Lower leg skin (tissue), 4 donors: ENCODE measurements around the gene HOXB7. TPM values are rescaled to one million over a fixed set of nuclear protein-coding genes. Genes with fewer than 3 reads are reported as not detected.

Source experiments
- DNase-seq, 2 donors: peaks; one replicate each; pipeline ENCODE4 v3.0.0-alpha.2; 2019; ENCODE audit warnings: low spot score in 2 of 2
- H3K4me3 ChIP-seq: fragments of 200-600 bp; sonication (generic); 2 replicates; pipeline ENCODE4 v1.5.1; 2017; ENCODE audit warnings: mild to moderate bottlenecking, low read depth; ENCODE audit not compliant: poor library complexity, severe bottlenecking
- POLR2A ChIP-seq, 2 donors: fragments of 450-650 bp; IDR thresholded peaks; one replicate each; pipeline ENCODE4 v1.6.1; 2016 to 2017; ENCODE audit warnings: antibody characterized with exemption in 2 of 2, mild to moderate bottlenecking in 1 of 2, moderate library complexity in 1 of 2
- WGBS, 2 donors: methylation state at CpG; one replicate each; pipeline ENCODE4 v1.1.5; 2018; 5-methylcytosine and 5-hydroxymethylcytosine counted together
- intact Hi-C: fragments of 100-400 bp; cut with DNase I; formaldehyde crosslinking; loops from one replicate; pipeline ENCODE4 v1.15.0; 2023; ENCODE audit warnings: low total_unique reads
- total RNA-seq, 4 donors: library from RNA; depleted of rRNA; stranded (reverse); fragments of >200 nt; gene quantifications; one replicate each; pipeline ENCODE4 v1.1.0, GENCODE V29; 2016
- TF ChIP-seq, protein P1 (sequence below), 3 donors: fragments of 450-650 bp; IDR thresholded peaks; one replicate each; pipeline ENCODE4 v1.5.1; 2016; ENCODE audit warnings: antibody characterized with exemption in 3 of 3, mild to moderate bottlenecking in 3 of 3, moderate library complexity in 2 of 3

HOXB7 gene
- total RNA-seq, 4 donors from 2014 or later, result 1.3 to 11.5 (median 5.3) TPM

DNA sequence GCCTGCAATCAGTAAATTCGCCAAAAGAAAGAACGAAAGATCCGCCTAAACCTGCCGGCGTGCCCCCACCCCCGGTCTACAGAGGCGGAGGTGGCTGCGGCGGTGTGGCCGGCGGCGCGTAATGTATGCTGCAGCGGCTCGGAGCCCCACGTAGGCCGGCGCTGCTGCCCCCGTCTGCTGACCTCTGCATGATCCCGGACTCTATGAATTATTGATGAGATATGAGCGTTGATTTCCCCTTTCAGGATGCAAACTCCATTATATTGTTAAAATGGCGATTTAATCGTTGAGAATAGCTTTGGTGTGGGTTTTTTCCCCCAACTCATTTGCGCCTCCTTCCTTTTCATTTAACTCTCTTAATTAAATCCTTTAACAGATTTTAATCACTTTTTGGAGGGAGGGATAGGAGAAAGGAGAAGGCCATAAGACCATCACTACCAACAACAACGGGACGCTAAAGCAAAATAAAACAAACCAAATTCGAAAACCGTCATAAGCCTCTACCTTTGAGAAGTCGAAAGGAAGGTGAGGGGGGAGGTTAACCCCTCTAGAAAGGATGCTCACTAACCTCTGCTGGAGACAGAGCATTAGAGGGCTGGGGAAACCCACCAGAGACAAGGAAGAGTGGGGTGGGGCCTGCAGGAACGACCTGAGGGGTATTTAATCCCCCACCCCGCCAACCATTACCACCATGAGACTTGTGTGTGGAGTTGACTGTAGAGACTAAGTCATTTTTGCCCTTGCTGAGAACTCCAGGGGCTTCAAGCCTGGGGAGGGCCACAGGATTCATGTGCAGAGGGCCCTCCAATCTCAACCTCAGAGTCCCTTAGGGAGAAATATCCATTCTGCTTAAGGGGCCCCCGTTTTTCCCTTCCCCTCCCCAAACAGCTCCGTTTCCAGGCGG lies 24.2 kb downstream of the HOXB7 start:
- 39 to 47% methylated on average over 34 of the region's 34 CpGs for WGBS, 2 donors
- intact Hi-C loops, result no loop called here
- no peak for DNase-seq
- H3K4me3 ChIP-seq, result no peak overlapping the region
- TF ChIP-seq, protein P1, sequence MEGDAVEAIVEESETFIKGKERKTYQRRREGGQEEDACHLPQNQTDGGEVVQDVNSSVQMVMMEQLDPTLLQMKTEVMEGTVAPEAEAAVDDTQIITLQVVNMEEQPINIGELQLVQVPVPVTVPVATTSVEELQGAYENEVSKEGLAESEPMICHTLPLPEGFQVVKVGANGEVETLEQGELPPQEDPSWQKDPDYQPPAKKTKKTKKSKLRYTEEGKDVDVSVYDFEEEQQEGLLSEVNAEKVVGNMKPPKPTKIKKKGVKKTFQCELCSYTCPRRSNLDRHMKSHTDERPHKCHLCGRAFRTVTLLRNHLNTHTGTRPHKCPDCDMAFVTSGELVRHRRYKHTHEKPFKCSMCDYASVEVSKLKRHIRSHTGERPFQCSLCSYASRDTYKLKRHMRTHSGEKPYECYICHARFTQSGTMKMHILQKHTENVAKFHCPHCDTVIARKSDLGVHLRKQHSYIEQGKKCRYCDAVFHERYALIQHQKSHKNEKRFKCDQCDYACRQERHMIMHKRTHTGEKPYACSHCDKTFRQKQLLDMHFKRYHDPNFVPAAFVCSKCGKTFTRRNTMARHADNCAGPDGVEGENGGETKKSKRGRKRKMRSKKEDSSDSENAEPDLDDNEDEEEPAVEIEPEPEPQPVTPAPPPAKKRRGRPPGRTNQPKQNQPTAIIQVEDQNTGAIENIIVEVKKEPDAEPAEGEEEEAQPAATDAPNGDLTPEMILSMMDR (IDR thresholded peaks at IDR 0.05), result no peak
- no peak for TF ChIP-seq POLR2A (IDR thresholded peaks at IDR 0.05)

DNA sequence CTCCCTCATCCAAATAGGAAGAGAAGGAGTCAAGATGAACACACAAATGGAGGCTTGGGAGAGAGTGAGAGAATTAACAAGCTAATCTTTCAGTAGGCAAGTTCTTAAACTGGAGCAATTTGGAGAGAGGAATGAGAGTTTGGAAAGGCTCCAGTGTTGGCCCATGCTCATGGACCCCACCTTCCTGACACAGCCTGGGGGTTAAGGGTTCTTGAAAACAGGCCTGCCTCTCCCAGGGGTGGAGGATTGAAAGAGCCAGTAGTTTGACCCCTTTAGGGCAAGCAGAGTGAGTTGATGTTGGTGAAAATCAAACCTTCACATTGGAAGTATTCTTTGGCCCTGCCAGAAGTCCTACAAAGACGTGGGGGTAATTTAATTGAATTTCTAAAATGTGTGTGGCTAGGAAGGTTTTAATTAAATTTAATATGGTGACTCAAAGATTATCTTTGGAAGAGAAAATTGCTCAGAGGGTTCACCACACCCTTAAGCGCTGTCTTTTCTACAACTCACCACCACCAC lies 26.5 kb downstream of the HOXB7 start:
- no peak for DNase-seq
- no peak overlapping the region for H3K4me3 ChIP-seq
- intact Hi-C loops, result no loop called here
- no peak for TF ChIP-seq POLR2A (IDR thresholded peaks at IDR 0.05)
- TF ChIP-seq, protein P1 (IDR thresholded peaks at IDR 0.05), result no peak
- WGBS, 2 donors, result 28 to 29% methylated on average over 2 of the region's 2 CpGs

DNA sequence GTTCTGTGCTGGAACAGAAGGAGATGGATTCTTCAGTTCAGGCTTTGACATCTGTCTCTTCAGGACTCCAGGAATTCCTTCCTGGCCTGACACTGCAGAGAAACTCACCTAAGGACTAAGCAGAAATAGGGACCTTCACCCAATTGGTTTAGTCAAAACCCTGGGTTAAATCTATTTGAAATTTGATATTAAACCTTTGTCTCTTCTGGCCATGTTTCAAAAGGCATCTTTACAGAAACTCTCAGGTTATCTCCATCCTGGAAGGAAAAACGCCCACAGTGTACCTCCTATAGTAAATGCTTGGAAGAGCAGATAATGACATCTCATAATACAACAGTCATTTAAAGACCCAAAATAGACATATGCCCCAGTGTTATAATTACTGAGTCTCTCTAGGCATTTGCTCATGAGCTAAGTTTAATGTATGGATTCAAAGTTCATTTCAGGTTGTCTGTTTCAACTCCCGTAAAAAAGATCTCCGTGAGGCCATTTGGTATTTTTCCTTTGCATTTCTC lies 27.1 kb downstream of the HOXB7 start:
- intact Hi-C loops, result no loop called here
- no peak for DNase-seq
- TF ChIP-seq, protein P1 (IDR thresholded peaks at IDR 0.05), result no peak
- no peak for TF ChIP-seq POLR2A (IDR thresholded peaks at IDR 0.05)
- no peak overlapping the region for H3K4me3 ChIP-seq
- 62 to 69% methylated on average over 3 of the region's 3 CpGs for WGBS, 2 donors

DNA sequence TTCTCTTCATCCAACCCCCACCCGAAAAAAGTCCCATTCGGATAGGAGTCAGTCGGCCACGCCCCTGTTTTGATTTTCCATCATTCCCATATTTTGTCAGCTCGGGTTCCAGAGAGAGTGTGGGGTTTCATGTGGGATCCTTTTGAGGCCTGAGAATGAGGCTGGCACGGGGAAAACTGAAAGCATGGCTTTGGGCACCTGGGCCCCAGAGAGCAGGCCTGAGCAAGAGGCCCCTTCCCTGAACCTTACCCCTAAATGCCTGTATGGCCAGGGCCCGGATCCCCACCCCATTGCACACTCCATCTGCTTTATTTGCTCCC lies 28.1 kb downstream of the HOXB7 start:
- 51 to 66% methylated on average over 7 of the region's 7 CpGs for WGBS, 2 donors
- no peak overlapping the region for H3K4me3 ChIP-seq

DNA sequence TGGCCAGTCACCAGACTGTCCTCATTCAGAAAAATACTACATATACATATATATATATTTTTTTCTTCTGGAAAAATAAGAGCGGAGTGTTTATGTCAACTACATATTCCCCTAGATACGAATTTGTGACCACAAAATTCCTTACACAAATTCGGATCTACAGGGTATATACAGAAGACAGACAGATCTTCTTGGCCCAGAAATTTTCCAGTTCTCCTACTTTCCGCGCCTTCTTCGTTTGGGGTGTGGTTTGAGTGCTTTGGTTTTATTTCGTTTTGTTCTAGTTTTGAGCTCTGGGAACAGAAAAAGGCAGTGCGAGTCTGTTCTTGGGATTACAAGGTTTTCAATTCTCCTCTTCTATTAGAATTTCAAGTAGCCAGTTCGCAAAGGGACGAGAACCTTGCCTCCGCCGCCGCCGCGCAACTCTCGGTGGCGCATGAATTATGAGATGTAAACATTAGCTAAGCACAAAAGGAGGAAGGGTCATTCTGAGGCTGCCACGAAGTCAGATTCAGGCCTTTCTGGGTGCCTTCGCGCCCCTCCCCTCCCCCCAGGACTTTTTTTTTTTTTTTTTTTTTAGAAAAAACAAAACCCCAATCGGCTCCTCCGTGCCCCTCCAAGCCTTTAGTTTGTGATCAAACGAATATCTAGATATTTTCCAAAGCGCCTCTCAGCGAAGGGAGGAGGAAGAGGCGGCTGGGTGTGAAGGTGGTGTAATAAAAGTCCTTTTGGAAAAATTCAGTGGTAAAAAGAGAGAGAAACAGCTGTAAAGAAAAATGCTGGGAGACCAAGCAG lies 30.9 kb downstream of the HOXB7 start:
- WGBS, 2 donors, result 74 to 78% methylated on average over 26 of the region's 26 CpGs
- TF ChIP-seq POLR2A (IDR thresholded peaks at IDR 0.05), result no peak
- TF ChIP-seq, protein P1 (IDR thresholded peaks at IDR 0.05), result no peak
- DNase-seq, result no peak
- H3K4me3 ChIP-seq, result no peak overlapping the region
- intact Hi-C loops, result no loop called here

More for the DNA sequence above, 28.1 kb downstream of the HOXB7 start:
- no peak for DNase-seq
- intact Hi-C loops, result no loop called here
- TF ChIP-seq POLR2A (IDR thresholded peaks at IDR 0.05), result no peak
- TF ChIP-seq, protein P1 (IDR thresholded peaks at IDR 0.05), result no peak
